PC-9 (cell line): Measurements from ENCODE around the gene IMPDH2. TPM values are rescaled to one million over a fixed set of nuclear protein-coding genes. Genes with fewer than 3 reads are reported as not detected.

ENCODE experiments used
- BruUV-seq: library from RNA; stranded (reverse); fragments of 400-500 nt; replicated peaks from 2 replicates; lab custom pipeline; 2021; lab: Mats Ljungman, UMichigan
- CTCF ChIA-PET: fragments of 300-600 bp; sonication (Branson Sonifier 250); formaldehyde crosslinking; loops from one replicate; lab custom pipeline; 2022; ENCODE audit warnings: antibody characterized with exemption; lab: Charles Lee
- POLR2A ChIA-PET: fragments of 300-600 bp; sonication (Branson Sonifier 250); formaldehyde crosslinking; loops from one replicate; lab custom pipeline; 2022; ENCODE audit warnings: antibody characterized with exemption; ENCODE audit not compliant: unreplicated experiment; lab: Charles Lee
- DNase-seq, 2 experiments: peaks; one replicate each; pipeline versions ENCODE4 v3.0.0 to v3.0.0-alpha.2; 2015 to 2022; ENCODE audit warnings: mixed read lengths in 1 of 2
- H2AFZ ChIP-seq: fragments of 200-600 bp; sonication (generic); 2 replicates; pipeline ENCODE4 v1.8.1; 2017; ENCODE audit warnings: antibody characterized with exemption
- H3F3A ChIP-seq: fragments of 200-600 bp; sonication (generic); 2 replicates; pipeline ENCODE4 v1.8.1; 2017; ENCODE audit warnings: antibody characterized with exemption, mild to moderate bottlenecking, low read depth; ENCODE audit not compliant: insufficient read depth
- H3K27ac ChIP-seq: fragments of 200-600 bp; sonication (generic); 2 replicates; pipeline ENCODE4 v1.6.1; 2016; ENCODE audit warnings: mixed run types
- H3K27me3 ChIP-seq: fragments of 200-600 bp; sonication (generic); 2 replicates; pipeline ENCODE4 v1.6.1; 2016; ENCODE audit warnings: low read depth, mixed run types; ENCODE audit not compliant: insufficient read depth
- H3K36me3 ChIP-seq: fragments of 200-600 bp; sonication (generic); 2 replicates; pipeline ENCODE4 v1.6.1; 2016; ENCODE audit warnings: low read depth, mixed run types
- H3K4me1 ChIP-seq: fragments of 200-600 bp; sonication (generic); replicated peaks from 2 replicates; pipeline ENCODE4 v1.6.1; 2016; ENCODE audit warnings: mixed run types; ENCODE audit not compliant: insufficient read depth
- H3K4me2 ChIP-seq: fragments of 200-600 bp; sonication (generic); 2 replicates; pipeline ENCODE4 v1.6.1; 2017; ENCODE audit warnings: mixed run types
- H3K4me3 ChIP-seq: fragments of 200-600 bp; sonication (generic); 2 replicates; pipeline ENCODE4 v1.6.1; 2016; ENCODE audit warnings: mixed run types
- H3K79me2 ChIP-seq: fragments of 200-600 bp; sonication (generic); 2 replicates; pipeline ENCODE4 v1.6.1; 2017; ENCODE audit warnings: low read depth, mixed run types
- H3K9me2 ChIP-seq: fragments of 200-600 bp; sonication (generic); 2 replicates; pipeline ENCODE4 v1.8.1; 2017; ENCODE audit warnings: mild to moderate bottlenecking; ENCODE audit not compliant: insufficient read depth
- H3K9me3 ChIP-seq: fragments of 200-600 bp; sonication (generic); 2 replicates; pipeline ENCODE4 v1.8.1; 2016; ENCODE audit warnings: low read depth; ENCODE audit not compliant: insufficient read depth
- H4K20me1 ChIP-seq: fragments of 200-600 bp; sonication (generic); 2 replicates; pipeline ENCODE4 v1.8.1; 2017; ENCODE audit not compliant: insufficient read depth
- CTCF ChIP-seq: fragments of 200-600 bp; sonication (generic); conservative IDR thresholded peaks from 2 replicates; pipeline ENCODE4 v1.6.1; 2017; ENCODE audit warnings: mixed run types, antibody characterized with exemption, mild to moderate bottlenecking, moderate library complexity
- EZH2 ChIP-seq: fragments of 200-600 bp; sonication (generic); IDR thresholded peaks from 2 replicates; pipeline ENCODE4 v1.8.0; 2017; ENCODE audit warnings: antibody characterized with exemption, low read depth
- intact Hi-C: fragments of 100-400 bp; cut with micrococcal nuclease; formaldehyde crosslinking; loops from one replicate; pipeline ENCODE4 v1.10.0; 2022; ENCODE audit not compliant: unreplicated experiment
- total RNA-seq: library from RNA; stranded (reverse); gene quantifications from 2 replicates; pipeline ENCODE4 v1.2.3, GENCODE V29; 2021

IMPDH2 gene
- total RNA-seq, 1 experiment from 2014 or later = 190 TPM

GRCh38 chr3:49032646-49033304 lies 3.6 kb upstream of the IMPDH2 start:
- H3K27ac ChIP-seq = no peak overlapping the region
- H3K4me3 ChIP-seq = no peak overlapping the region
- H3K4me1 ChIP-seq = peaks cover 7% of the 10 kb centered on the region
- H3F3A ChIP-seq = peaks cover 19% of the 10 kb centered on the region
- intact Hi-C loops = no loop called here
- no peaks in the 10 kb centered on the region for H3K27me3 ChIP-seq
- no peak for DNase-seq
- POLR2A ChIA-PET = interaction anchor here (0.7 kb wide), 1 partner anchor 183 kb away, joined by 4 read pairs; no protein-coding TSS in a partner anchor
- no peaks in the 10 kb centered on the region for H3K9me2 ChIP-seq
- TF ChIP-seq EZH2 (no peak), CTCF (no peak)
- H3K79me2 ChIP-seq = peaks cover 14% of the 10 kb centered on the region
- H3K36me3 ChIP-seq = no peaks in the 10 kb centered on the region
- H3K9me3 ChIP-seq = no peaks in the 10 kb centered on the region
- CTCF ChIA-PET = no interaction called here
- H2AFZ ChIP-seq = no peak overlapping the region
- no peak overlapping the region for H3K4me2 ChIP-seq
- BruUV-seq = no TSS peak
- no peaks in the 10 kb centered on the region for H4K20me1 ChIP-seq

- peaks cover 8% of the 10 kb centered on the region for H3K4me1 ChIP-seq
- no peak overlapping the region for H3K27ac ChIP-seq
- BruUV-seq = no TSS peak
- H3K36me3 ChIP-seq = peaks cover 14% of the 10 kb centered on the region; the same call in 1 of the 2 replicates
- ChIA-PET CTCF (no interaction called here), POLR2A (no interaction called here)
- H4K20me1 ChIP-seq = no peaks in the 10 kb centered on the region; the same call in 1 of the 2 replicates
- H3K9me3 ChIP-seq = no peaks in the 10 kb centered on the region
- peaks cover 34% of the 10 kb centered on the region for H3F3A ChIP-seq
- no peak overlapping the region for H2AFZ ChIP-seq
- H3K79me2 ChIP-seq = peaks cover 37% of the 10 kb centered on the region
- TF ChIP-seq CTCF (no peak), EZH2 (no peak)
- no peak for DNase-seq
- no peak overlapping the region for H3K4me3 ChIP-seq
- no peaks in the 10 kb centered on the region for H3K27me3 ChIP-seq
- intact Hi-C loops = no loop called here
- no peaks in the 10 kb centered on the region for H3K9me2 ChIP-seq
- no peak overlapping the region for H3K4me2 ChIP-seq
Measured at GRCh38 chr3:49030321-49030720, 1.1 kb upstream of the IMPDH2 start.

- no peak for DNase-seq
- ChIA-PET CTCF (no interaction called here), POLR2A (interaction anchor here (0.6 to 1.0 kb wide), 7 partner anchors 23 to 1004 kb away, joined by 3 to 6 read pairs (median 5); partner anchors contain the start of genes QRICH1, USP19 and WDR6)
- TF ChIP-seq CTCF = no peak
- no peak for TF ChIP-seq EZH2
- Histone ChIP-seq H3K27me3 (no peaks in the 10 kb centered on the region), H2AFZ (no peak overlapping the region), H3K79me2 (peaks cover 45% of the 10 kb centered on the region), H3F3A (peaks cover 36% of the 10 kb centered on the region), H3K4me2 (peak overlapping the region; percentile 95), H3K4me3 (peak overlapping the region; percentile 77), H3K4me1 (peaks cover 8% of the 10 kb centered on the region), H3K9me2 (no peaks in the 10 kb centered on the region), H3K9me3 (no peaks in the 10 kb centered on the region), H3K27ac (peak overlapping the region; percentile 47), H3K36me3 (peaks cover 14% of the 10 kb centered on the region; the same call in 1 of the 2 replicates), H4K20me1 (no peaks in the 10 kb centered on the region; the same call in 1 of the 2 replicates)
- intact Hi-C loops = loop anchor here (5.0 kb wide), 1 partner anchor 63 kb away; the partner anchor contains the start of gene QRICH1
- no TSS peak for BruUV-seq
Measured at GRCh38 chr3:49029563-49029884, 326 bp upstream of the IMPDH2 start.
